GM18526 (cell line): ENCODE results near the gene TSPYL4.

Source experiments
- POLR2A ChIP-seq: IDR thresholded peaks from 3 replicates; pipeline ENCODE4 v1.6.1; 2011; ENCODE audit not compliant: insufficient read length; ENCODE audit errors: extremely low read depth

The TSPYL4 gene

DNA sequence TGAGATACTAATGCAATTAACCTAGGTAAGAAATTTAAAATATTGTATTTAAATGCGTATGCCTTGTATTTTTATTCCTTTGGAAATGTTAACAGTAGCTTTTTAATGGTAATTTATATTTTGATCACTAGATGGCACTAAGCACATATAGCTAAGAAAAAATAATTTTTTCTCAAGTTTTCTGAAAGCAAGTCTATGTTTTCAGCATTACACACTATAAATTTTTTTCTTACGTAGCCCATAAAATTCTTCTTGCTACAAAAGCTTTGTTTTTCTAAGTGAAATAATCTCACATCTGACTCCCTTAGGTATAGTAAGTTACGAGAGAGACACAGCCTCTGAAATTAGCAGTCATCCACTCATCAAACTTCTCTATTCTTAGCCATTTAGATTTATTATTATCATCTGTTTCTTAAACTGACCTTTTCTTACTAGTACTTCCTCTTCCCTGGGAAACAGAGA, 35.7 kb downstream of the TSPYL4 start:
- no peak for TF ChIP-seq POLR2A

- TF ChIP-seq POLR2A, result no peak
Measured at GRCh38 chr6:116217069-116217468, 36.8 kb downstream of the TSPYL4 start.

GRCh38 chr6:116215414-116215813, 38.5 kb downstream of the TSPYL4 start:
- no peak for TF ChIP-seq POLR2A

GRCh38 chr6:116214681-116215080, 39.2 kb downstream of the TSPYL4 start:
- TF ChIP-seq POLR2A, result no peak

DNA sequence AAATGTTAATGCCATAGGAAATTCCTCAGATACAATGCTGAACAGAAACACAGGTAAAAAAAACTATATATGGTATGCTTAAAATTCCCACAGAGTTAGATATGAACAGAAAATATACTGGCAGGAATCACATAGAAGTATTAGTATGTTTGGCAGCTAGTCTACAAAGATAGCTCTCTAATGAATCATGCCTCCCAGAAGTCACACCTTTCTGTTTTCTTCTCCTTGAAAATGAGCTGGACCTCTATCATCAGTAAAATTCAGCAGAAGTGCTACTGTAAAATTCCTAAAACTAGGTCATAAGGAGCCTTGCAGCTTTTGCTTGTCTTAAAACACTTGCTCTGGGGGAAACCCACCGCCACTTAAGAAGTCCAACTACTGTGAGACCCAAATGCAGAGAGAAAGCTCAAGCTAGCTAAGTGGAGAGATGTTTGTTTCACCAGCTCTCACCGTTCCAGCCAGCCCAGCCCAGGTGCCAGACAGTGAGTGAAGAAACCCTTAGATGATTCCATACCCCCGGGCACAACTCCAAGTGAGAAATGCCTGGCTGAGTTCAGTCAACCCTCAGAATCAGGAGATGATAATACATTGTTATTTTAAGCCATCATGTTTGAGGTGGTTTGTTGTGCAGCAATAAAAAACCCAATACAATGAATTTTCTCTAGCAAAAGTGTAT, 43.0 kb downstream of the TSPYL4 start:
- TF ChIP-seq POLR2A, result no peak

DNA sequence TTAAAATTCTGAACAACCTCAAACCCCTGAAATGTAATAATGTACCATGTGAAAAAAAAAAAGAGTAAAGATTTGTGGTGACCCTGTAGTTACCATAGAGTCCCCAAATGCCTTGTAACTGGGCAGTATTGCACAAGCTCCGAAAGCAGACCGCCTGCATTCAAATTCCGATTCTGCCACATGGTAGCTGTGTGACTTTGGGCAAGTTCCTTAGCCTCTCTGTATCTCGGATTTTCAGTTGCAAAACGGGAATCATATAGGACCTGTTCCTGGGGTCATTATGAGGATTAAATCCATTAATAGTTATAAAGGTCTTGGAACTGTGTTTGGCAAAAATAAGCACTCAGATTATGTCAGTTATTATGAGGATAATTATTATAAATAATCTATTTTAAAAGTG, 43.6 kb downstream of the TSPYL4 start:
- TF ChIP-seq POLR2A, result no peak

GRCh38 chr6:116208056-116208785, 45.7 kb downstream of the TSPYL4 start:
- TF ChIP-seq POLR2A, result no peak

- TF ChIP-seq POLR2A, result no peak
Measured at GRCh38 chr6:116206231-116206903, 47.5 kb downstream of the TSPYL4 start.

DNA sequence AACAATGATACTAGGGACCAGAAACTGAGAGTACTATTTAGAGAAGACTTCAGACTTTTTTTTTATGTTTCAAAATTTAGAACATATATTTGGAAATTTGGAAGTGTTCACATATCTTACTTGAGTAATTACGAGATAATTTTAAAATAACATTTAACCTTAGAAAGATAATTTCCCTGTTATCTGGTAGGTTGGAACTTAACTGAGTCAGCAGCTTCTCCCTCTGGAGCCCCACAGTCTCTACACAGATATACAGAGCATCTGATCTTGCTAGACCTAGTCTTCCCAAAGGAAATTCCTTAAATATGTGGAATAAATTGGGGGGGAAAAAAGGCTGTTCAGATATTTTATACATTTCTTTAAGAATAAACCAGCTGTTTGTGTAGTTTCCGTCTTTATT, 48.6 kb downstream of the TSPYL4 start:
- TF ChIP-seq POLR2A, result no peak

GRCh38 chr6:116201538-116201937, 52.3 kb downstream of the TSPYL4 start:
- no peak for TF ChIP-seq POLR2A

DNA sequence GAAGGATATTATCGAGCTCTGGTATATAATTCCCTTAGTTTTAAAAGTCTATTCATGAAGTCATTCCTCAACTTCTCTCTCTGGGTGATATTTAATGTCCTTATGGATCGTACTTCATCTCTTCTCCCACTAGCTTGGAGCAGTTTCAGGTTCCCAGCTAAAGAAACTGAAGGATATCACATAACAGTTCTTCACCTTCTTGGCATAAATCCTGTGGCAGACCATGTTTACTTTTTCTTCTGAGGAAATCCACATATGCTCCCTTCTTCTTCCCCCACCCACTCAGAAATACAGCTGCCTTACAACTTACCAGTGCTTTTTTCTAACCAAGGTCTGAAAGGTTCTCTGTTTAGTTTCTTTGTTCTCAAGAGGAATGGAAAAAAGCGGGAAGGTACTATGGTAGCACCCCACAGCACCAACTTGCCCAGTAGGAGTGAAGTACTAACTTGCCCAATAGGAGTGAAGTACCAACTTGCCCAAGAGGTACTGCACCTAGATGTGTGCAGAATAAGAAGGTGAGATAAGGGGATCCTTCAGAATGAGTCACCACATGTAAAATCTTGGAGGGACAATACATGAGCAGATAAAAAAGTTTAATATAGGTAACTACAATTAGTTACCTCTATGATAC, 53.1 kb downstream of the TSPYL4 start:
- TF ChIP-seq POLR2A, result no peak
